ENCODE data around the gene FBXO2. TPM values are rescaled to one million over a fixed set of nuclear protein-coding genes. Genes with fewer than 3 reads are reported as not detected.

FBXO2 gene
- total and polyA plus RNA-seq, 9 of the 15 experiments (the other 6 are each of a cell fraction or from before 2014, with no cell fraction given) = 0.04 to 1.9 (median 0.27) TPM

DNA sequence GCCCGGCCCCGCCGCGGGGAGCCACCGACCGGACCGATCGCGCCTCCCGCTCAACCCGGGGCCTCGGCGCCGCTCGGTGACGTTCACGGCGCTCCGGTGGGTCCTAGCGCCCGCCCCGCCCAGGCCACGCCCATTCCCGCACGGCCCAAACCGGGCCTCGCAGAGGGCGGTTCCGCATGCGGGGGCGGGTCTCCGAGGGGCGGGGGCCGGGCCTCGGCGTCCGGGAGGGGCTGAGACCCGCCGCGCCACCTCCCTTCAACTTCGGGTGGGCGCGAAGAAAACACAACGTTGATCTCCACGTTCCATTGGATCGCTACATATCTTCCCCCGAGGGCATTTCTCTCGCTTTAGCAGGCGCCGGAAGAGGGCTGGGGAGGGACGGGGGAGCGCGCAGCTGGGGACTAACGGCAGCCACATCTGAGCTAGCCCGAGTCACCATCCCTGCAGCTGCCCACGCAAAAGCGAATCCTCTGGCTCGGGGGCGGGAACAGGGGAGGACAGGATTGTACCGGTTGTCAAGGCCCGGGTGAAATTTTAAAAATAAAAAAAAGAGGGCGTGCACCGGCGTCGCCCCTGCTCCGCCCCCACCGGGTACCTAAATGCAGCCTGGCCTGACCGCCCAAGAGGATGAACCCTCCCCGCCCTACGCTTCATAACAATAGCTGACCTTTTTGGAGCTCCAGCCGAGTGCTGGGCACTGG is 27.0 kb upstream of the FBXO2 start, which contains the start of gene MAD2L2 (continued):
- TF ChIP-seq, protein P1, sequence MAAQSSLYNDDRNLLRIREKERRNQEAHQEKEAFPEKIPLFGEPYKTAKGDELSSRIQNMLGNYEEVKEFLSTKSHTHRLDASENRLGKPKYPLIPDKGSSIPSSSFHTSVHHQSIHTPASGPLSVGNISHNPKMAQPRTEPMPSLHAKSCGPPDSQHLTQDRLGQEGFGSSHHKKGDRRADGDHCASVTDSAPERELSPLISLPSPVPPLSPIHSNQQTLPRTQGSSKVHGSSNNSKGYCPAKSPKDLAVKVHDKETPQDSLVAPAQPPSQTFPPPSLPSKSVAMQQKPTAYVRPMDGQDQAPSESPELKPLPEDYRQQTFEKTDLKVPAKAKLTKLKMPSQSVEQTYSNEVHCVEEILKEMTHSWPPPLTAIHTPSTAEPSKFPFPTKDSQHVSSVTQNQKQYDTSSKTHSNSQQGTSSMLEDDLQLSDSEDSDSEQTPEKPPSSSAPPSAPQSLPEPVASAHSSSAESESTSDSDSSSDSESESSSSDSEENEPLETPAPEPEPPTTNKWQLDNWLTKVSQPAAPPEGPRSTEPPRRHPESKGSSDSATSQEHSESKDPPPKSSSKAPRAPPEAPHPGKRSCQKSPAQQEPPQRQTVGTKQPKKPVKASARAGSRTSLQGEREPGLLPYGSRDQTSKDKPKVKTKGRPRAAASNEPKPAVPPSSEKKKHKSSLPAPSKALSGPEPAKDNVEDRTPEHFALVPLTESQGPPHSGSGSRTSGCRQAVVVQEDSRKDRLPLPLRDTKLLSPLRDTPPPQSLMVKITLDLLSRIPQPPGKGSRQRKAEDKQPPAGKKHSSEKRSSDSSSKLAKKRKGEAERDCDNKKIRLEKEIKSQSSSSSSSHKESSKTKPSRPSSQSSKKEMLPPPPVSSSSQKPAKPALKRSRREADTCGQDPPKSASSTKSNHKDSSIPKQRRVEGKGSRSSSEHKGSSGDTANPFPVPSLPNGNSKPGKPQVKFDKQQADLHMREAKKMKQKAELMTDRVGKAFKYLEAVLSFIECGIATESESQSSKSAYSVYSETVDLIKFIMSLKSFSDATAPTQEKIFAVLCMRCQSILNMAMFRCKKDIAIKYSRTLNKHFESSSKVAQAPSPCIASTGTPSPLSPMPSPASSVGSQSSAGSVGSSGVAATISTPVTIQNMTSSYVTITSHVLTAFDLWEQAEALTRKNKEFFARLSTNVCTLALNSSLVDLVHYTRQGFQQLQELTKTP (IDR thresholded peaks at IDR 0.05; ENCODE audit: low read depth in 1 of 2, partially characterized antibody in 2 of 2) = no peak
- TF ChIP-seq ZNF41 (CRISPR knock-in tag; conservative IDR thresholded peaks at IDR 0.05) = no peak
- no peak for TF ChIP-seq SRSF7 (optimal IDR thresholded peaks at IDR 0.05; ENCODE audit: low read depth, low read length)
- TF ChIP-seq, protein P2, sequence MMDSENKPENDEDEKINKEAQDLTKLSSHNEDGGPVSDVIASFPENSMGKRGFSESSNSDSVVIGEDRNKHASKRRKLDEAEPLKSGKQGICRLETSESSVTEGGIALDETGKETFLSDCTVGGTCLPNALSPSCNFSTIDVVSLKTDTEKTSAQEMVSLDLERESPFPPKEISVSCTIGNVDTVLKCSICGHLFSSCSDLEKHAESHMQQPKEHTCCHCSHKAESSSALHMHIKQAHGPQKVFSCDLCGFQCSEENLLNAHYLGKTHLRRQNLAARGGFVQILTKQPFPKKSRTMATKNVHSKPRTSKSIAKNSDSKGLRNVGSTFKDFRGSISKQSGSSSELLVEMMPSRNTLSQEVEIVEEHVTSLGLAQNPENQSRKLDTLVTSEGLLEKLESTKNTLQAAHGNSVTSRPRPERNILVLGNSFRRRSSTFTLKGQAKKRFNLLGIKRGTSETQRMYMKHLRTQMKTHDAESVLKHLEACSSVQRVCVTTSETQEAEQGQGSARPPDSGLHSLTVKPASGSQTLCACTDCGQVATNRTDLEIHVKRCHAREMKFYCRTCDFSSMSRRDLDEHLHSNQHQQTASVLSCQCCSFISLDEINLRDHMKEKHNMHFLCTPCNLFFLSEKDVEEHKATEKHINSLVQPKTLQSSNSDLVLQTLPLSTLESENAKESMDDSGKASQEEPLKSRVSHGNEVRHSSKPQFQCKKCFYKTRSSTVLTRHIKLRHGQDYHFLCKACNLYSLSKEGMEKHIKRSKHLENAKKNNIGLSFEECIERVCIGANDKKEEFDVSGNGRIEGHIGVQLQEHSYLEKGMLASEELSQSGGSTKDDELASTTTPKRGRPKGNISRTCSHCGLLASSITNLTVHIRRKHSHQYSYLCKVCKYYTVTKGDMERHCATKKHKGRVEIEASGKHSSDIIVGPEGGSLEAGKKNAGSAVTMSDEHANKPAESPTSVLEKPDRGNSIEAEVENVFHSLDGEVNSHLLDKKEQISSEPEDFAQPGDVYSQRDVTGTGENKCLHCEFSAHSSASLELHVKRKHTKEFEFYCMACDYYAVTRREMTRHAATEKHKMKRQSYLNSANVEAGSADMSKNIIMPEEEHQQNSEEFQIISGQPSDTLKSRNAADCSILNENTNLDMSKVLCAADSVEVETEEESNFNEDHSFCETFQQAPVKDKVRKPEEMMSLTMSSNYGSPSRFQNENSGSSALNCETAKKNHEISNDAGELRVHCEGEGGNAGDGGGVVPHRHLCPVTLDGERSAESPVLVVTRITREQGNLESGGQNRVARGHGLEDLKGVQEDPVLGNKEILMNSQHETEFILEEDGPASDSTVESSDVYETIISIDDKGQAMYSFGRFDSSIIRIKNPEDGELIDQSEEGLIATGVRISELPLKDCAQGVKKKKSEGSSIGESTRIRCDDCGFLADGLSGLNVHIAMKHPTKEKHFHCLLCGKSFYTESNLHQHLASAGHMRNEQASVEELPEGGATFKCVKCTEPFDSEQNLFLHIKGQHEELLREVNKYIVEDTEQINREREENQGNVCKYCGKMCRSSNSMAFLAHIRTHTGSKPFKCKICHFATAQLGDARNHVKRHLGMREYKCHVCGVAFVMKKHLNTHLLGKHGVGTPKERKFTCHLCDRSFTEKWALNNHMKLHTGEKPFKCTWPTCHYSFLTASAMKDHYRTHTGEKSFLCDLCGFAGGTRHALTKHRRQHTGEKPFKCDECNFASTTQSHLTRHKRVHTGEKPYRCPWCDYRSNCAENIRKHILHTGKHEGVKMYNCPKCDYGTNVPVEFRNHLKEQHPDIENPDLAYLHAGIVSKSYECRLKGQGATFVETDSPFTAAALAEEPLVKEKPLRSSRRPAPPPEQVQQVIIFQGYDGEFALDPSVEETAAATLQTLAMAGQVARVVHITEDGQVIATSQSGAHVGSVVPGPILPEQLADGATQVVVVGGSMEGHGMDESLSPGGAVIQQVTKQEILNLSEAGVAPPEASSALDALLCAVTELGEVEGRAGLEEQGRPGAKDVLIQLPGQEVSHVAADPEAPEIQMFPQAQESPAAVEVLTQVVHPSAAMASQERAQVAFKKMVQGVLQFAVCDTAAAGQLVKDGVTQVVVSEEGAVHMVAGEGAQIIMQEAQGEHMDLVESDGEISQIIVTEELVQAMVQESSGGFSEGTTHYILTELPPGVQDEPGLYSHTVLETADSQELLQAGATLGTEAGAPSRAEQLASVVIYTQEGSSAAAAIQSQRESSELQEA (IDR thresholded peaks at IDR 0.05; ENCODE audit: low read depth) = no peak
- no peak; the same call in 1 of the 2 replicates for TF ChIP-seq KAT7 (CRISPR knock-in tag; IDR thresholded peaks at IDR 0.05; ENCODE audit: borderline replicate concordance)
- TF ChIP-seq, protein P3, sequence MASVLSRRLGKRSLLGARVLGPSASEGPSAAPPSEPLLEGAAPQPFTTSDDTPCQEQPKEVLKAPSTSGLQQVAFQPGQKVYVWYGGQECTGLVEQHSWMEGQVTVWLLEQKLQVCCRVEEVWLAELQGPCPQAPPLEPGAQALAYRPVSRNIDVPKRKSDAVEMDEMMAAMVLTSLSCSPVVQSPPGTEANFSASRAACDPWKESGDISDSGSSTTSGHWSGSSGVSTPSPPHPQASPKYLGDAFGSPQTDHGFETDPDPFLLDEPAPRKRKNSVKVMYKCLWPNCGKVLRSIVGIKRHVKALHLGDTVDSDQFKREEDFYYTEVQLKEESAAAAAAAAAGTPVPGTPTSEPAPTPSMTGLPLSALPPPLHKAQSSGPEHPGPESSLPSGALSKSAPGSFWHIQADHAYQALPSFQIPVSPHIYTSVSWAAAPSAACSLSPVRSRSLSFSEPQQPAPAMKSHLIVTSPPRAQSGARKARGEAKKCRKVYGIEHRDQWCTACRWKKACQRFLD (CRISPR knock-in tag; IDR thresholded peaks at IDR 0.05) = no peak; the same call in 1 of the 2 replicates
- TF ChIP-seq PHTF2 (CRISPR knock-in tag; IDR thresholded peaks at IDR 0.05) = no peak
- TF ChIP-seq ZNF696 (CRISPR knock-in tag; conservative IDR thresholded peaks at IDR 0.05) = no peak
- no peak for TF ChIP-seq ZKSCAN3 (CRISPR knock-in tag; IDR thresholded peaks at IDR 0.05)
- TF ChIP-seq, protein P4, sequence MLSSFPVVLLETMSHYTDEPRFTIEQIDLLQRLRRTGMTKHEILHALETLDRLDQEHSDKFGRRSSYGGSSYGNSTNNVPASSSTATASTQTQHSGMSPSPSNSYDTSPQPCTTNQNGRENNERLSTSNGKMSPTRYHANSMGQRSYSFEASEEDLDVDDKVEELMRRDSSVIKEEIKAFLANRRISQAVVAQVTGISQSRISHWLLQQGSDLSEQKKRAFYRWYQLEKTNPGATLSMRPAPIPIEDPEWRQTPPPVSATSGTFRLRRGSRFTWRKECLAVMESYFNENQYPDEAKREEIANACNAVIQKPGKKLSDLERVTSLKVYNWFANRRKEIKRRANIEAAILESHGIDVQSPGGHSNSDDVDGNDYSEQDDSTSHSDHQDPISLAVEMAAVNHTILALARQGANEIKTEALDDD (IDR thresholded peaks at IDR 0.05) = no peak
- TF ChIP-seq ZNF79 (CRISPR knock-in tag; IDR thresholded peaks at IDR 0.05; ENCODE audit: low read depth) = no peak
- TF ChIP-seq FOSL1 (tag; conservative IDR thresholded peaks at IDR 0.05) = peak; percentile 66
- no peak for TF ChIP-seq BACH1 (tag; IDR thresholded peaks at IDR 0.05)

Measured in K562 (cell line).